Measurements from ENCODE around the gene ADAM12. TPM values are rescaled to one million over a fixed set of nuclear protein-coding genes. Genes with fewer than 3 reads are reported as not detected.

The ADAM12 gene
- total RNA-seq, 1 experiment from 2014 or later: 0.24 TPM

GRCh38 chr10:125967533-125967932 lies 420.7 kb downstream of the ADAM12 start:
- no peak overlapping the region for H3K27ac ChIP-seq (ENCODE audit: insufficient read length, low read depth, low read length)
- Mint-ChIP-seq H3K36me3 (ENCODE audit: insufficient read depth in 1 of 3, low read depth in 3 of 3) (peaks cover 0 to 12% (median 0%) of the 10 kb centered on the region in 3 experiments; a peak in 4 of 7 replicates), H3K27ac (no peak overlapping the region), H3K4me1 (no peaks in the 10 kb centered on the region), H3K4me3 (no peak overlapping the region), H3K9me3 (peaks cover 11 to 14% of the 10 kb centered on the region in 2 experiments), H3K27me3 (ENCODE audit: low read depth) (no peaks in the 10 kb centered on the region)
- TF ChIP-seq CTCF (conservative IDR thresholded peaks at IDR 0.05): no peak
- H4K8ac ChIP-seq (replicated peaks; ENCODE audit: insufficient read length, low read depth, low read length): no peak overlapping the region
- no peak overlapping the region for H3K23ac ChIP-seq (ENCODE audit: insufficient read length, low read depth, low read length)
- H3K56ac ChIP-seq (ENCODE audit: insufficient read length, low read depth, low read length): no peak overlapping the region
- H4K20me1 ChIP-seq (ENCODE audit: control insufficient read depth, insufficient read depth, insufficient read length): no peaks in the 10 kb centered on the region
- WGBS (ENCODE audit: extremely low coverage, insufficient read length, low lambda C conversion rate): no CpG with 5 or more reads among the region's 1 CpG
- H3T11ph ChIP-seq (ENCODE audit: low read length): no peak overlapping the region
- H3K18ac ChIP-seq (ENCODE audit: insufficient read length, low read depth, low read length): no peak overlapping the region
- no peak overlapping the region for H2AFZ ChIP-seq (ENCODE audit: low read length)
- no peak overlapping the region for H2BK5ac ChIP-seq (ENCODE audit: insufficient read length, low read length)
- no peak overlapping the region for H4K91ac ChIP-seq (ENCODE audit: insufficient read length, low read depth, low read length)
- no peak overlapping the region for H2BK12ac ChIP-seq (ENCODE audit: insufficient read length, low read depth, low read length)
- no peak overlapping the region for H3K9ac ChIP-seq (ENCODE audit: extremely low read depth, insufficient read length, low read length)
- no peaks in the 10 kb centered on the region for H3K79me1 ChIP-seq (ENCODE audit: insufficient read depth, low read depth, low read length, poor library complexity, severe bottlenecking)
- H3K79me2 ChIP-seq (ENCODE audit: insufficient read depth, low read length): no peaks in the 10 kb centered on the region
- H3K23me2 ChIP-seq (ENCODE audit: insufficient read length, low read depth, low read length, poor library complexity, severe bottlenecking): no peaks in the 10 kb centered on the region
- no peak overlapping the region for H2BK120ac ChIP-seq (ENCODE audit: low read depth, low read length, poor library complexity, severe bottlenecking)
- H2BK15ac ChIP-seq (ENCODE audit: low read depth, low read length): no peak overlapping the region
- H4K5ac ChIP-seq (ENCODE audit: insufficient read length, low read depth, low read length): no peak overlapping the region
- H3K4me1 ChIP-seq (ENCODE audit: insufficient read depth, low read length): no peaks in the 10 kb centered on the region
- no peak overlapping the region for H2AK5ac ChIP-seq (ENCODE audit: insufficient read length, low read length)
- no peaks in the 10 kb centered on the region for H3K27me3 ChIP-seq (ENCODE audit: insufficient read depth, low read length)
- H3K4me2 ChIP-seq (ENCODE audit: insufficient read depth, insufficient read length, low read length): no peak overlapping the region
- H3K14ac ChIP-seq (ENCODE audit: insufficient read depth, low read length): no peak overlapping the region
- no peaks in the 10 kb centered on the region for H3K9me3 ChIP-seq (ENCODE audit: control insufficient read depth, low read depth, low read length)
- DNase-seq: no peak
- H3K4ac ChIP-seq (ENCODE audit: low read depth, low read length): no peak overlapping the region
- H2BK20ac ChIP-seq (ENCODE audit: low read depth, low read length, poor library complexity, severe bottlenecking): no peak overlapping the region

All from H9 (cell line).